ENCODE data around the gene CAMTA1. TPM values are rescaled to one million over a fixed set of nuclear protein-coding genes. Genes with fewer than 3 reads are reported as not detected.
A peak's percentile ranks its signal among the peaks of the same experiment; 100 is the strongest.

The CAMTA1 gene
- total and polyA plus RNA-seq, 4 donors: 90.5 to 236 (median 195) TPM

DNA sequence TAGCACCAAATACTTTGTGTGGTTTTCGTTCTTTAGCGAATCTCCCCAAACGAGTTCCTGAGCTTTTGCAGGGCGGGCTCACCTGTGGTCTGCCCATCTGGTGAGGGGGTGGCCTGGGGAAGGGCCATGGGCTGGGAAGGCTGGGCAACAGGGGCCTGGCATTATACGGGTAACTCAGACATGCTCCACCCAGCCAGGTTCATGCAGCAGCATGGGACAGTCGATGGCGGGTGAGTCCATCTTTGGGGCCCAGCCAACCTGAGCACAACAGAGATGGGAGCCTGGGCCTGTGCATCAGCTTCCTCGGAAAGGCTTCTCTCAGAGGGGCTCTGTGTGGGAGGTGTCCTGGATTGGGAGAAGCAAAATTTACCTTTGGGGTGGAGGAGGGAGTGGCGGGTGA is 302.6 kb downstream of the CAMTA1 start:
- 96% methylated on average over 9 of the region's 9 CpGs for WGBS (ENCODE audit: insufficient coverage)

GRCh38 chr1:7089497-7089896 is 304.2 kb downstream of the CAMTA1 start:
- WGBS (ENCODE audit: insufficient coverage): 25% methylated on average over 3 of the region's 5 CpGs
- peaks cover 2% of the 10 kb centered on the region for H3K36me3 ChIP-seq (ENCODE audit: control insufficient read depth, insufficient read depth, low read length)
- H3K27me3 ChIP-seq (ENCODE audit: control insufficient read depth, insufficient read depth, low read length): no peaks in the 10 kb centered on the region
- DNase-seq (ENCODE audit: low read depth in 4 of 6, low spot score in 6 of 6): peak in 2 of 6 donors; percentile 13 to 64
- H3K4me1 ChIP-seq (ENCODE audit: control insufficient read depth, insufficient read depth, low read length): peaks cover 19% of the 10 kb centered on the region
- no peak overlapping the region for H3K4me3 ChIP-seq (ENCODE audit: low read depth, low read length)
- H3K9me3 ChIP-seq (ENCODE audit: control insufficient read depth, insufficient read depth, low read length): no peaks in the 10 kb centered on the region
- H3K27ac ChIP-seq (ENCODE audit: low read depth, low read length): no peak overlapping the region

More for the DNA sequence above, 302.6 kb downstream of the CAMTA1 start:
- DNase-seq (ENCODE audit: low read depth in 4 of 6, low spot score in 6 of 6): no peak
- no peak overlapping the region for H3K4me3 ChIP-seq (ENCODE audit: low read depth, low read length)
- peaks cover 2% of the 10 kb centered on the region for H3K36me3 ChIP-seq (ENCODE audit: control insufficient read depth, insufficient read depth, low read length)
- peaks cover 22% of the 10 kb centered on the region for H3K4me1 ChIP-seq (ENCODE audit: control insufficient read depth, insufficient read depth, low read length)
- H3K27me3 ChIP-seq (ENCODE audit: control insufficient read depth, insufficient read depth, low read length): no peaks in the 10 kb centered on the region
- H3K9me3 ChIP-seq (ENCODE audit: control insufficient read depth, insufficient read depth, low read length): no peaks in the 10 kb centered on the region
- no peak overlapping the region for H3K27ac ChIP-seq (ENCODE audit: low read depth, low read length)

GRCh38 chr1:7093297-7093696 is 308.0 kb downstream of the CAMTA1 start:
- DNase-seq (ENCODE audit: low read depth in 4 of 6, low spot score in 6 of 6): no peak
- H3K4me1 ChIP-seq (ENCODE audit: control insufficient read depth, insufficient read depth, low read length): peaks cover 23% of the 10 kb centered on the region
- H3K4me3 ChIP-seq (ENCODE audit: low read depth, low read length): no peak overlapping the region
- WGBS (ENCODE audit: insufficient coverage): 80% methylated on average over 10 of the region's 10 CpGs
- no peaks in the 10 kb centered on the region for H3K9me3 ChIP-seq (ENCODE audit: control insufficient read depth, insufficient read depth, low read length)
- H3K27ac ChIP-seq (ENCODE audit: low read depth, low read length): no peak overlapping the region
- no peaks in the 10 kb centered on the region for H3K36me3 ChIP-seq (ENCODE audit: control insufficient read depth, insufficient read depth, low read length)
- H3K27me3 ChIP-seq (ENCODE audit: control insufficient read depth, insufficient read depth, low read length): no peaks in the 10 kb centered on the region

GRCh38 chr1:7094086-7094485 is 308.8 kb downstream of the CAMTA1 start:
- Histone ChIP-seq H3K27me3 (ENCODE audit: control insufficient read depth, insufficient read depth, low read length) (no peaks in the 10 kb centered on the region), H3K9me3 (ENCODE audit: control insufficient read depth, insufficient read depth, low read length) (no peaks in the 10 kb centered on the region), H3K36me3 (ENCODE audit: control insufficient read depth, insufficient read depth, low read length) (no peaks in the 10 kb centered on the region), H3K27ac (ENCODE audit: low read depth, low read length) (no peak overlapping the region), H3K4me3 (ENCODE audit: low read depth, low read length) (no peak overlapping the region), H3K4me1 (ENCODE audit: control insufficient read depth, insufficient read depth, low read length) (peaks cover 23% of the 10 kb centered on the region)
- no CpG with 5 or more reads among the region's 4 CpGs for WGBS (ENCODE audit: insufficient coverage)
- DNase-seq (ENCODE audit: low read depth in 4 of 6, low spot score in 6 of 6): peak in 1 of 6 donors; percentile 88

- Histone ChIP-seq H3K27me3 (ENCODE audit: control insufficient read depth, insufficient read depth, low read length) (no peaks in the 10 kb centered on the region), H3K4me3 (ENCODE audit: low read depth, low read length) (no peak overlapping the region), H3K4me1 (ENCODE audit: control insufficient read depth, insufficient read depth, low read length) (peaks cover 23% of the 10 kb centered on the region), H3K9me3 (ENCODE audit: control insufficient read depth, insufficient read depth, low read length) (no peaks in the 10 kb centered on the region), H3K36me3 (ENCODE audit: control insufficient read depth, insufficient read depth, low read length) (no peaks in the 10 kb centered on the region), H3K27ac (ENCODE audit: low read depth, low read length) (no peak overlapping the region)
- 59% methylated on average over 10 of the region's 10 CpGs for WGBS (ENCODE audit: insufficient coverage)
- DNase-seq (ENCODE audit: low read depth in 4 of 6, low spot score in 6 of 6): no peak
These were observed 309.3 kb downstream of the CAMTA1 start for GRCh38 chr1:7094509-7094908.

- no peaks in the 10 kb centered on the region for H3K36me3 ChIP-seq (ENCODE audit: control insufficient read depth, insufficient read depth, low read length)
- no peaks in the 10 kb centered on the region for H3K27me3 ChIP-seq (ENCODE audit: control insufficient read depth, insufficient read depth, low read length)
- H3K4me3 ChIP-seq (ENCODE audit: low read depth, low read length): no peak overlapping the region
- no peaks in the 10 kb centered on the region for H3K9me3 ChIP-seq (ENCODE audit: control insufficient read depth, insufficient read depth, low read length)
- peaks cover 25% of the 10 kb centered on the region for H3K4me1 ChIP-seq (ENCODE audit: control insufficient read depth, insufficient read depth, low read length)
- 80% methylated on average over 11 of the region's 12 CpGs for WGBS (ENCODE audit: insufficient coverage)
- H3K27ac ChIP-seq (ENCODE audit: low read depth, low read length): no peak overlapping the region
- DNase-seq (ENCODE audit: low read depth in 4 of 6, low spot score in 6 of 6): no peak
These were observed 310.2 kb downstream of the CAMTA1 start for GRCh38 chr1:7095343-7095964.

DNA sequence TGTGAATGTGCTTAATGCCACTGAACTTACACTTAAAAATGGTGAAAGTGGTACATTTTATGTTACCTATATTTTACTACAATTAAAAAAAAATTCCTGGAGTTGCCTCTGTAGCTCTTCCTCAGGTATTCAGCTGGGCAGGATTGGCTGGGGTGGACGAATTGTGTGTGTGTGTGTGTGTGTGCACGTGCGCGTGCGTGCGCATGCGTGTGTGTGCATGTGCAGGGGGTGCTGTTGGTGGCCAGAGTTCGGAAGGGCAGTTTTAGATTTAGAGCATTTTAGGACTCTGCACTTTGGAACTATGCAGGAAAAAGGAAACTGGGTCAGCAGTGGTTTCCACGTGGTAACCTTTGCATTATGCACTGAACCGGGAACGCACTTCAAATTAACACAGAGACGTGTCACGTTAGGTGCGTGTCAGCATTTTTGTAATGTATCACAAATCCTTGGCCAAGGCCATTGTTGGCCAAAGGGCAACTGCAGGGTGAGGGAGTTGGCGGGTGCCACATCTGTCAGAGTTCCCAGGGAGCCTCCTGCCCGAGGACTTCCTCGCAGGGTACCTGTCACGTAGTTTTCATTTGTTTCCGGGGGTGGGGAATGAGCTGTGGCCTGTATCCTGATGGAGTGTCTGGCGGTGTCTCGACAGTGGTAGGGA is 312.8 kb downstream of the CAMTA1 start:
- H3K27ac ChIP-seq (ENCODE audit: low read depth, low read length): no peak overlapping the region
- no peaks in the 10 kb centered on the region for H3K9me3 ChIP-seq (ENCODE audit: control insufficient read depth, insufficient read depth, low read length)
- H3K4me3 ChIP-seq (ENCODE audit: low read depth, low read length): no peak overlapping the region
- H3K27me3 ChIP-seq (ENCODE audit: control insufficient read depth, insufficient read depth, low read length): no peaks in the 10 kb centered on the region
- H3K4me1 ChIP-seq (ENCODE audit: control insufficient read depth, insufficient read depth, low read length): peaks cover 33% of the 10 kb centered on the region
- 87% methylated on average over 16 of the region's 21 CpGs for WGBS (ENCODE audit: insufficient coverage)
- DNase-seq (ENCODE audit: low read depth in 4 of 6, low spot score in 6 of 6): no peak
- no peaks in the 10 kb centered on the region for H3K36me3 ChIP-seq (ENCODE audit: control insufficient read depth, insufficient read depth, low read length)

- Histone ChIP-seq H3K27ac (ENCODE audit: low read depth, low read length) (no peak overlapping the region), H3K4me1 (ENCODE audit: control insufficient read depth, insufficient read depth, low read length) (peaks cover 30% of the 10 kb centered on the region), H3K4me3 (ENCODE audit: low read depth, low read length) (no peak overlapping the region), H3K9me3 (ENCODE audit: control insufficient read depth, insufficient read depth, low read length) (no peaks in the 10 kb centered on the region), H3K36me3 (ENCODE audit: control insufficient read depth, insufficient read depth, low read length) (peaks cover 2% of the 10 kb centered on the region), H3K27me3 (ENCODE audit: control insufficient read depth, insufficient read depth, low read length) (no peaks in the 10 kb centered on the region)
- DNase-seq (ENCODE audit: low read depth in 4 of 6, low spot score in 6 of 6): no peak
- WGBS (ENCODE audit: insufficient coverage): 87% methylated on average over 6 of the region's 7 CpGs
These were observed 313.4 kb downstream of the CAMTA1 start for GRCh38 chr1:7098641-7099040.

DNA sequence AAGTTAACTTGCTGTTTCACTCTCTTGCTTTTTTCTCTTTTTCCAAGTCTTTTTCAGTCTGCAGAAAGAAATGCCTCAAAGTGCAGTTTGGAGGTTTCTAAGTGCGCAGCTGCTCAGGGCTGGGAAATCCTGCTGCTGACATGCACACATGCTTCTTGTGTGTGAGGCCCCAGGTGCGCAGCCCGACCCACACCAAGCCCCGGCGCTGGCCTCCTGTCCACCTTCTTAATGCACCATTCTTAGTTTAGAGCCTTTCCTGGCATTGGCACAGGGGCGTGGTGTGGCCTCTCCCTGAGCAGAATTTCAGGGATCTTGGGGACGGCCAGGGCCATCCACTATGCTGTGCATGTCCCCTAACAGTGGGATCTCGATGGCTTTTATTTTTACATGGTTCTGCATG is 315.2 kb downstream of the CAMTA1 start:
- Histone ChIP-seq H3K4me1 (ENCODE audit: control insufficient read depth, insufficient read depth, low read length) (peaks cover 21% of the 10 kb centered on the region), H3K27me3 (ENCODE audit: control insufficient read depth, insufficient read depth, low read length) (no peaks in the 10 kb centered on the region), H3K27ac (ENCODE audit: low read depth, low read length) (no peak overlapping the region), H3K9me3 (ENCODE audit: control insufficient read depth, insufficient read depth, low read length) (no peaks in the 10 kb centered on the region), H3K4me3 (ENCODE audit: low read depth, low read length) (no peak overlapping the region), H3K36me3 (ENCODE audit: control insufficient read depth, insufficient read depth, low read length) (peaks cover 2% of the 10 kb centered on the region)
- WGBS (ENCODE audit: insufficient coverage): 84% methylated on average over 8 of the region's 8 CpGs
- DNase-seq (ENCODE audit: low read depth in 4 of 6, low spot score in 6 of 6): no peak

DNA sequence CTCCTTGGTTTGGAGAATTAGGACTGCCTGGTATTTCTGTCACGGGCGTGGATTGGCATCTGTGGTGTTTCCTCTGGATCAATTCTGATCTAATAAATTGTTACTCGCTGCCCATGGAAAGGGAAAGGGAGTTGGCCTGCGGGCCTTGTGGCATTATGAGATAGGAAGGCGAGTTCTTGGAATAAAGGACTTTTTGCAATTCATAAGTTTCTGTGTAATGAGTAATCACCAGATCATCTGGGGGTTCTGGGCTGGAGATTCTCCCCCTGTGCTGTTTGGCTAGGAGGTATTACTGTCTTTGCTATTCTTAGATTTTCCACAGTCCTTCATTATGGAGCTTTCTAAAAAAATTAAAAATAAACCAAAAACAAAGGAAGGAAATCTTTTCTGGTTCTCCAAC is 315.9 kb downstream of the CAMTA1 start:
- WGBS (ENCODE audit: insufficient coverage): 71% methylated on average over 5 of the region's 5 CpGs
- Histone ChIP-seq H3K27ac (ENCODE audit: low read depth, low read length) (no peak overlapping the region), H3K36me3 (ENCODE audit: control insufficient read depth, insufficient read depth, low read length) (peaks cover 2% of the 10 kb centered on the region), H3K9me3 (ENCODE audit: control insufficient read depth, insufficient read depth, low read length) (no peaks in the 10 kb centered on the region), H3K4me1 (ENCODE audit: control insufficient read depth, insufficient read depth, low read length) (peaks cover 18% of the 10 kb centered on the region), H3K27me3 (ENCODE audit: control insufficient read depth, insufficient read depth, low read length) (no peaks in the 10 kb centered on the region), H3K4me3 (ENCODE audit: low read depth, low read length) (no peak overlapping the region)
- DNase-seq (ENCODE audit: low read depth in 4 of 6, low spot score in 6 of 6): no peak
